HL-60 (cell line): Measurements from ENCODE around the gene MOB1B.

Experiments used
- GABPA ChIP-seq: IDR thresholded peaks from 2 replicates; pipeline ENCODE4 v1.6.1; 2012; ENCODE audit warnings: low read depth
- POLR2AphosphoS5 ChIP-seq: IDR thresholded peaks from 2 replicates; pipeline ENCODE4 v1.6.1; 2012; ENCODE audit warnings: low read depth
- SPI1 ChIP-seq: IDR thresholded peaks from 2 replicates; pipeline ENCODE4 v1.6.1; 2012; ENCODE audit warnings: low read depth, mild to moderate bottlenecking, borderline replicate concordance
- TF ChIP-seq, protein P1 (sequence below): IDR thresholded peaks from one replicate; pipeline ENCODE4 v1.5.1; 2011; ENCODE audit warnings: low read length, control low read depth, inconsistent platforms; ENCODE audit not compliant: insufficient read depth
- TF ChIP-seq, protein P2 (sequence below): IDR thresholded peaks from 2 replicates; pipeline ENCODE4 v1.6.1; 2012; ENCODE audit warnings: low read depth; ENCODE audit not compliant: insufficient replicate concordance

DNA sequence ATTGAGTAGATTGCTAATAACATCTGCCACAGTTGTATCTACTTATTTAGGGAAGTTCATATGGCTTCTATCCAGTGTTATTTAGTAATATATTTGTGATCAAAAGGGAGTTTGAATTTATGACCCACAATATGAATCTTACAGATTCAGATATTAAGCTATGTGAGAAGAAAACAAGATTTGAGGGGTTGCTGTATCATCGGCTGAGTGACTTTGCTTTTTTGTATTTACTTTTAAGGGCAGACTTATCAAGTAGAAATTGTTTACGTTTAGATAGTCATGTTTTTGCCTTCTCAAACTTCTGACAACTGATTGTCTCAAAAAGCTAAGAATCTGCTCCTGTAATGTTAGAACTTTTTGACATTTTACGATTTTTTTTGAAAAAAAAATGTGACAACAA, 74.1 kb downstream of the MOB1B start:
- TF ChIP-seq, protein P1, sequence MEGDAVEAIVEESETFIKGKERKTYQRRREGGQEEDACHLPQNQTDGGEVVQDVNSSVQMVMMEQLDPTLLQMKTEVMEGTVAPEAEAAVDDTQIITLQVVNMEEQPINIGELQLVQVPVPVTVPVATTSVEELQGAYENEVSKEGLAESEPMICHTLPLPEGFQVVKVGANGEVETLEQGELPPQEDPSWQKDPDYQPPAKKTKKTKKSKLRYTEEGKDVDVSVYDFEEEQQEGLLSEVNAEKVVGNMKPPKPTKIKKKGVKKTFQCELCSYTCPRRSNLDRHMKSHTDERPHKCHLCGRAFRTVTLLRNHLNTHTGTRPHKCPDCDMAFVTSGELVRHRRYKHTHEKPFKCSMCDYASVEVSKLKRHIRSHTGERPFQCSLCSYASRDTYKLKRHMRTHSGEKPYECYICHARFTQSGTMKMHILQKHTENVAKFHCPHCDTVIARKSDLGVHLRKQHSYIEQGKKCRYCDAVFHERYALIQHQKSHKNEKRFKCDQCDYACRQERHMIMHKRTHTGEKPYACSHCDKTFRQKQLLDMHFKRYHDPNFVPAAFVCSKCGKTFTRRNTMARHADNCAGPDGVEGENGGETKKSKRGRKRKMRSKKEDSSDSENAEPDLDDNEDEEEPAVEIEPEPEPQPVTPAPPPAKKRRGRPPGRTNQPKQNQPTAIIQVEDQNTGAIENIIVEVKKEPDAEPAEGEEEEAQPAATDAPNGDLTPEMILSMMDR, result no peak
- no peak for TF ChIP-seq POLR2AphosphoS5
- TF ChIP-seq, protein P2, sequence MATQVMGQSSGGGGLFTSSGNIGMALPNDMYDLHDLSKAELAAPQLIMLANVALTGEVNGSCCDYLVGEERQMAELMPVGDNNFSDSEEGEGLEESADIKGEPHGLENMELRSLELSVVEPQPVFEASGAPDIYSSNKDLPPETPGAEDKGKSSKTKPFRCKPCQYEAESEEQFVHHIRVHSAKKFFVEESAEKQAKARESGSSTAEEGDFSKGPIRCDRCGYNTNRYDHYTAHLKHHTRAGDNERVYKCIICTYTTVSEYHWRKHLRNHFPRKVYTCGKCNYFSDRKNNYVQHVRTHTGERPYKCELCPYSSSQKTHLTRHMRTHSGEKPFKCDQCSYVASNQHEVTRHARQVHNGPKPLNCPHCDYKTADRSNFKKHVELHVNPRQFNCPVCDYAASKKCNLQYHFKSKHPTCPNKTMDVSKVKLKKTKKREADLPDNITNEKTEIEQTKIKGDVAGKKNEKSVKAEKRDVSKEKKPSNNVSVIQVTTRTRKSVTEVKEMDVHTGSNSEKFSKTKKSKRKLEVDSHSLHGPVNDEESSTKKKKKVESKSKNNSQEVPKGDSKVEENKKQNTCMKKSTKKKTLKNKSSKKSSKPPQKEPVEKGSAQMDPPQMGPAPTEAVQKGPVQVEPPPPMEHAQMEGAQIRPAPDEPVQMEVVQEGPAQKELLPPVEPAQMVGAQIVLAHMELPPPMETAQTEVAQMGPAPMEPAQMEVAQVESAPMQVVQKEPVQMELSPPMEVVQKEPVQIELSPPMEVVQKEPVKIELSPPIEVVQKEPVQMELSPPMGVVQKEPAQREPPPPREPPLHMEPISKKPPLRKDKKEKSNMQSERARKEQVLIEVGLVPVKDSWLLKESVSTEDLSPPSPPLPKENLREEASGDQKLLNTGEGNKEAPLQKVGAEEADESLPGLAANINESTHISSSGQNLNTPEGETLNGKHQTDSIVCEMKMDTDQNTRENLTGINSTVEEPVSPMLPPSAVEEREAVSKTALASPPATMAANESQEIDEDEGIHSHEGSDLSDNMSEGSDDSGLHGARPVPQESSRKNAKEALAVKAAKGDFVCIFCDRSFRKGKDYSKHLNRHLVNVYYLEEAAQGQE, result no peak
- no peak for TF ChIP-seq SPI1
- TF ChIP-seq GABPA, result no peak
